ENCODE measurements around the gene SEMA4A. TPM values are rescaled to one million over a fixed set of nuclear protein-coding genes. Genes with fewer than 3 reads are reported as not detected.
A peak's percentile ranks its signal among the peaks of the same experiment; 100 is the strongest.

Gene SEMA4A
- total and polyA plus RNA-seq, 4 donors = 1.1 to 3.5 (median 1.7) TPM

- TF ChIP-seq ZBTB33 (IDR thresholded peaks at IDR 0.05) (no peak), RAD21 (IDR thresholded peaks at IDR 0.05) (no peak), HNF4A (conservative IDR thresholded peaks at IDR 0.05) (no peak), JUND (IDR thresholded peaks at IDR 0.05) (no peak), FOXA1 (IDR thresholded peaks at IDR 0.05) (no peak), GABPA (IDR thresholded peaks at IDR 0.05 in 1 of 2, conservative IDR thresholded peaks at IDR 0.05 in 1 of 2) (no peak), YY1 (IDR thresholded peaks at IDR 0.05) (no peak), HNF4G (IDR thresholded peaks at IDR 0.05) (no peak), CTCF (IDR thresholded peaks at IDR 0.05; ENCODE audit: low read depth, low read length, missing input control) (no peak), EGR1 (IDR thresholded peaks at IDR 0.05; ENCODE audit: low read depth in 2 of 2) (no peak), SP1 (IDR thresholded peaks at IDR 0.05) (no peak), RXRA (IDR thresholded peaks at IDR 0.05) (no peak)
- Histone ChIP-seq H3K9me3 (ENCODE audit: control insufficient read depth in 4 of 4, low read length in 3 of 4) (no peaks in the 10 kb centered on the region), H3K4me3 (ENCODE audit: low read depth in 1 of 3, low read length in 3 of 3) (no peak overlapping the region), H3K4me1 (ENCODE audit: control insufficient read depth in 4 of 4, insufficient read depth in 4 of 4, low read length in 3 of 4) (peaks cover 16 to 77% (median 52%) of the 10 kb centered on the region in 4 donors), H3K36me3 (ENCODE audit: control insufficient read depth in 4 of 4, insufficient read depth in 3 of 4, low read depth in 1 of 4, low read length in 3 of 4) (no peaks in the 10 kb centered on the region), H3K27me3 (ENCODE audit: control insufficient read depth in 4 of 4, insufficient read depth in 4 of 4, low read length in 3 of 4) (no peaks in the 10 kb centered on the region), H3K9ac (ENCODE audit: low read depth in 1 of 2, low read length in 2 of 2) (no peak overlapping the region), H3K27ac (ENCODE audit: low read depth in 1 of 2, low read length in 2 of 2) (peak overlapping the region; percentile 0 to 91)
- WGBS = 87% methylated on average over 4 of the region's 4 CpGs
- DNase-seq (ENCODE audit: low spot score) = no peak
These were observed 31.9 kb upstream of the SEMA4A start for GRCh38 chr1:156121457-156121856.

GRCh38 chr1:156122086-156122485, 31.3 kb upstream of the SEMA4A start:
- H3K4me1 ChIP-seq (ENCODE audit: control insufficient read depth in 4 of 4, insufficient read depth in 4 of 4, low read length in 3 of 4) = peaks cover 15 to 76% (median 53%) of the 10 kb centered on the region in 4 donors
- H3K9me3 ChIP-seq (ENCODE audit: control insufficient read depth in 4 of 4, low read length in 3 of 4) = no peaks in the 10 kb centered on the region
- no peaks in the 10 kb centered on the region for H3K36me3 ChIP-seq (ENCODE audit: control insufficient read depth in 4 of 4, insufficient read depth in 3 of 4, low read depth in 1 of 4, low read length in 3 of 4)
- H3K4me3 ChIP-seq (ENCODE audit: low read depth in 1 of 3, low read length in 3 of 3) = peak overlapping the region in 1 of 3 donors; percentile 22
- peak overlapping the region; percentile 91 to 93 for H3K27ac ChIP-seq (ENCODE audit: low read depth in 1 of 2, low read length in 2 of 2)
- no peak for TF ChIP-seq CTCF (IDR thresholded peaks at IDR 0.05; ENCODE audit: low read depth, low read length, missing input control)
- TF ChIP-seq ATF3 (IDR thresholded peaks at IDR 0.05) = no peak
- no peak for TF ChIP-seq YY1 (IDR thresholded peaks at IDR 0.05)
- no peak for TF ChIP-seq REST (IDR thresholded peaks at IDR 0.05)
- no peak for TF ChIP-seq NR2F2 (IDR thresholded peaks at IDR 0.05)
- no peaks in the 10 kb centered on the region for H3K27me3 ChIP-seq (ENCODE audit: control insufficient read depth in 4 of 4, insufficient read depth in 4 of 4, low read length in 3 of 4)
- DNase-seq (ENCODE audit: low spot score) = no peak
- WGBS = 29% methylated on average over 4 of the region's 4 CpGs
- peak overlapping the region; percentile 52 to 71 for H3K9ac ChIP-seq (ENCODE audit: low read depth in 1 of 2, low read length in 2 of 2)
